GM19324 (cell line): ENCODE data around the gene GAS6.
"Not testable (repeated sequence)": the region's sequence is repeated elsewhere in the genome, so short reads cannot be mapped to it uniquely, and the experiment has no call there.

Experiments
- ATAC-seq: cut with Tn5 transposase; IDR thresholded peaks from one replicate; pipeline ENCODE4 v1.9.1; 2021; ENCODE audit warnings: mild to moderate bottlenecking, moderate library complexity; ENCODE audit not compliant: unreplicated experiment, low FRiP score

GAS6 gene

GRCh38 chr13:113796964-113797676, 66.8 kb downstream of the GAS6 start:
- ATAC-seq = no peak

DNA sequence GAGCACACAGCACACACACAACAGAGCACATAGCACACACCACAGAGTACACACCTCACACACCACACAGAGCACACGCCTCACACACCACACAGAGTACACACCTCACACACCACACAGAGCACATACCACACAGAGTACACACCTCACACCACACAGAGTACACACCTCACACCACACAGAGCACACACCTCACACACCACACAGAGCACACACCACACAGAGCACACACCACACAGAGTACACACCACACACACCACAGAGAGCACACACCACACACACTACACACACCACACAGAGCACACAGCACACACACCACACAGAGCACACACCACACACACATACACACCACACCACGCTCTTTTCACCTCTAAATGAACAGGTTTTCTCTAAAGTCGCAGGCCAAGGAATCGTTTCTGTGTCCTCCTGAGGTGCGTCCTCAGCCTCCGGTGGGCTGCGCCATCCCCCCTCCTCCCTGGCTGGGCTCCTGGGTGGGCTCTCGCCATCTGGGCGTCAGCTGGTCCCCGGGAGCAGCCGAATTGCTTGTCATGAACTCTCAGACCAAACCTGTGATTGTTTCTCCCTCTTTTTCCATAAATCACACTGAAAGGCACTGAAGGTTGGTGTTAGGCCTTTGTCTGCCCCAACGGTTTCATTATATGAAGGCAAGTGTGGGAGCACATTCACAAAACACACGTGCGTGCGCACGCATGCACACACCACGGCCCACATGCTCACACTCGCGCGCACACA, 67.5 kb downstream of the GAS6 start:
- ATAC-seq = no peak

GRCh38 chr13:113795362-113795761, 68.5 kb downstream of the GAS6 start:
- ATAC-seq = not testable (repeated sequence)

DNA sequence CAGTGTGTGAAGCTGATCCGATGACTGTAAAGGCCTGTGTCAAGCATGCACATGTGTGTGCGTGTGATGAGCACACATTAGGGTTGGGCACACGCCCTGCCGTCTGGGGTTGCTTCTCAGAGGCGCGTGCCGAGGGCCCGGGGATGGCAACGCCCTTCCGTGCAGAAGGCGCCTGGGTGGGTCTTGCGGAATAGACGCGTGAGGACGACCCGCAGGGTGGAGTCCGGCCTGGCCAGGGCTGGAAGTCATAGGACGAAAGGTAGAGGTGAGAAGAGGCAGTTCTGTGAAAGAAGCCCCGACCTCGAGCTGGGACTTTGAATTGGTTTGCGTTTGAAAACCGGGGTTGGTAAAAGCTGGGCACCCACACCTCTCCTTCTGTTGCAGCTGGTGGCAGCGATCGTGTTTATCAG, 69.1 kb downstream of the GAS6 start:
- ATAC-seq = no peak

GRCh38 chr13:113794086-113794485, 69.8 kb downstream of the GAS6 start:
- no peak for ATAC-seq

DNA sequence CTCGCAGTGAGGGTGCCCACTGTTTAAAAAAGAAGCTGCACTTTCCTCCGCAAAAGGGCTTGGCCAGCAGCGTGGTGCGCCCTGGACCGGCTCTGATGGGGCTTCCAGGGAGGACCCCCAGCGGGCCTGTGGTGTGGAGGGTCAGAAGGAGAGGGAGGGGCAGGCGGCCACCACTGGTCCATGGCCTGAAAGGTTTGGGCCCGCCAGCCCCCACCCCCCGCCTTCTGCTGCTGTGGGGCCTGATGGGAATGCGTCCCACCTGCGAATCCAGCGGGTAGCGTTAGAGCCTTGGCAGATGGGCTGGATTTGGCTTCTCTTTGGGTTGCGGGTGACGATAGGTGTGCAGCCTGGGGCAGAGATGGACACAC, 70.2 kb downstream of the GAS6 start:
- ATAC-seq = no peak

GRCh38 chr13:113792886-113793717, 70.8 kb downstream of the GAS6 start:
- no peak for ATAC-seq

- no peak for ATAC-seq
These were observed 71.6 kb downstream of the GAS6 start for GRCh38 chr13:113792236-113792770.

DNA sequence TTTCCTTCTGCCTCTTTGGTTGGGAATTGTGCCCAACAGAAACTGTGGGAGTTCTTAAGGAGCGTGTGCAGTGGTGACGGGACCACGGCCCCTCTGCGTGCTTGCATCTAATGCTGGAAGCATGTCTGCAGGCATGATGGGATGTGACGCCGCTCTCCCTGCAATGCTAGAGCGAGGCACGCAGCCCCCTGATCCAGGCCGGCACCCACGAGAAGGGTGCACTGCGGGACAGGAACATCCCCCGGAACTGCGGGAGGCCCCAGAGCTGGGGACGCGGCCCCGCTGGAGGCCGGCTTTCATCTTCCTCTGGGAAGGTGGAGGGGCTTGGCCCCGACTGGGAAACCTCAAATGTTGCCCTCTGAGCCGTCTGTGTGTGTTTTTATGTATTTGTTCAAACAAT, 72.1 kb downstream of the GAS6 start:
- no peak for ATAC-seq

- no peak for ATAC-seq
These were observed 72.7 kb downstream of the GAS6 start for GRCh38 chr13:113791226-113791625.

DNA sequence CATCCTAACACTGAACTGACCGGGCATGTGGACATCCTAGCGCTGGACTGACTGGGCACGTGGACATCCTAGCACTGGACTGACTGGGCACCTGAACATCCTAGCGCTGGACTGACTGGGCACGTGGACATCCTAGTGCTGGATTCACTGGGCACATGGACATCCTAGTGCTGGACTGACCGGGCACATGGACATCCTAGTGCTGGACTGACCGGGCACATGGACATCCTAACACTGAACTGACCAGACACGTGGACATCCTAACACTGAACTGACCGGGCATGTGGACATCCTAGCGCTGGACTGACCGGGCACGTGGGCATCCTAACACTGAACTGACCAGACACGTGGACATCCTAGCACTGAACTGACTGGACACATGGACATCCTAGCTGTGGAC, 73.9 kb downstream of the GAS6 start:
- not testable (repeated sequence) for ATAC-seq

DNA sequence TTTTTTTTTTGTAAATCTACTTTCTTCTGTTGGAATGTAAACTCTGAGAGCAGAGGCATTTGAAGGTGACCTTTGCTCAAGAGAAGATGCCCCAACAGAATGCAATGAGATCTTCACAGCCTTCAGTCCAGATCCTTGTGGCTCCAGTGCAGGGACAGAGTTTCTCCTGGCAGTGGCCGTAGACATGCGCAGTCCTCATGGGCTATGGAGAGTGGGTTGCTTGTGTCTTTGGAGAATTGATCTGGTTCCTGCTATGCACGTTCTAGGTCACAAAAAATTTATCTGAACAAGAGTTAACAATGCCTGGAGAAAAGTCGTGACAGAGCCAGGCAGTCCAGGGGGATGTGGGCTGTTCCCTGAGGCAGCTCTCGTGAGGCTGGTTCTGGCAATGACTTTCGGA, 74.7 kb downstream of the GAS6 start:
- no peak for ATAC-seq

DNA sequence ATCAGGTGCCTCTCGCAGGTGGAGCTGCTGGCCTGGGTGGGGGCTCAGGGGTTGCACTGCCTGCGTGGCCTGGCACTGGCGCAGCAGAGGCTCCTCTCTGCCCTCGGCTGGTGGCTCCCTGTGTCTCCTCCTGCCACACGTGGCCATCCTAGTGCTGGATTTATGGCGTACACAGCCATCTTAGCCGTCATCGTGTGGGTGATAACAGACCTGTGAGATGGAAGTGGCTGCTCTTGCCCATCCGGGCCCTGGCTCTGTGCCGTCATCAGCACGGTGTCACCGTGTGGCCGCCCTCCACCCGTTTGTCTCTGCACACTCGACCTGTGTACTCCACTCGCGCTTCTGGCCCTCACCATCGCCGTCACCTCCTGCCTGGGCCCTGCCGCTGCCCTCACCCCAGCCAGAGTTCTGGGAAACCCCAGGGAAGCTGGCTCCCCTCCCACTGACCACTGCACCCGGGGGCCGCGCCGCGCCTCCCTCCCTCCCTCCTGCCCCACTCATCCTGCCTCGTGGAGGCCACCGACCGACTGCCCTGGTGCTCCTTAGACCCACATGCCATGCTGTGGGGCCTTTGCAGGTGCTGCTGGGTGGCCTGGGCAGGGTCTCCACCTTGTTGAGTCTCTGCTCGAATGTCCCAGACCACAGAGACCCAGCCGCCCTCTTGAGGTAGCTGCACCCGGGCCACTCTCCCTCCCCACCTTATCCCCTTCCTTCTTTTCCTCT, 75.3 kb downstream of the GAS6 start:
- ATAC-seq = no peak

GRCh38 chr13:113787694-113788093, 76.2 kb downstream of the GAS6 start:
- ATAC-seq = no peak

DNA sequence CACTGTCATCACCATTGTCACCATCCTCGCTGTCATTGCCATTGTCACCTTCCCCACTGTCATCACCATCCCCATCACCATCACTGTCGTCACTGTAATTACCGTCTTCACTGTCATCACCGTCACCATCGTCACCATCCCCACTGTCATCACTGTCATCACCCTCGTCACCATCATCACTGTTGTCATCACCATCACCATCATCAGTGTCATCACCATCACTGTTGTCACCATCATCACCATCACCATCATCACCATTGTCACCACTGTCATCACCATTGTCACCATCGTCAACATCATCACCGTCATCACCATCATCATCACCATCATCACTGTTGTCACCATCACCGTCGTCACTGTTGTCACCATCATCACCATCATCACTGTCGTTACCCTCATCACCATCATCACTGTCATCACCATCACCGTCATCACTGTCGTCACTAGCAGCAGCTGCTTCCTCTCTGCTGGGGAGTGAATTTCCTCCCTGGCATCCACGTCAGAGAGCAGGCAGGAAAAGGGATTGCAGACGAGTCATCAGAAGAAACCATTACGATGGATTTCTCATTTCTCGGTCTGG, 77.5 kb downstream of the GAS6 start:
- no peak for ATAC-seq

DNA sequence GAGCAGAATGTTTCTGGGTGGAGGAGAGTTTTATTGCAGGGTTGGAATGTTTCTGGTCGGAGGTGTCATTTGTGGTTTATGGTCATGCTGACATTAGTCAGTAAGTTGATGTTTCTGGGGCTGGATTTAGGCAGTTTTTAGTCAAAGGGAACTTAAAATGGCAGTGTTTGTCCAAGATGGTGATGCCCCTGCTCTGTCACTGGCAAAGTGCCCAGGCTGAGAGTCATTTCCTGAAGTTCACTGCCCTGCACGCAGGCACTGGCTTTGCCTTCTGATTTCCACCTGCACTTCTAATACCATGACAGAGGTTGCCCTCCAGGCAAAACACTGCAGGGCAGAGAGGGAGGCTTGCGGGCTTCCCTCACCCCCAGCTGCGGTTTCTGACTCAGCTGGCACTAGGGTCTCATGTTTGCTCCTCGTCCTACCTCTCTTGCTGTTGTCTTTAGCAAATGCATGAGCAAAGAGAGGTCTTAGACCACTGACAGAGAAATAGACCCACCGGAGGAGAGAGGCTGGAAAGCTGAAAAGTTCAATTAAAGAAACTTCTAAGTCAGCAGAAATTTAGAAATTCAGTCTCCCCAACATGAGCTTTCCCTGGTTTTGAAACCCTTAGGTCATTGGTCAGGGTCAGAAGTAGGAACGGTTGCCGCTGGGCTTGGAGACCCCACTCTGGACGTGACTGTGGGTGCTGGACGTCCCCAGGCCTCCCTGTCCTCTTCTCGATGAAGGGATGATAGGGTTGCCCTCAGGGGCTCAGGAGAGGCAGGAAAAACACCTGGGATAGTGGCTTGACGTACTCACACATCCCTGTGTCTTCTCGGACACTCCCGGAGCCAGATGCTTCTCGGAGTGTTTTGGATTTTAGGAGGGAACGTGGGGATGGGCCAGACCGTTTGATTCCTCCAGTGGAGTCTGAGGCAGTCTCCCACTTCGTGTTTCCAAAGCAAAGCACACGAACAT, 78.5 kb downstream of the GAS6 start:
- no peak for ATAC-seq

DNA sequence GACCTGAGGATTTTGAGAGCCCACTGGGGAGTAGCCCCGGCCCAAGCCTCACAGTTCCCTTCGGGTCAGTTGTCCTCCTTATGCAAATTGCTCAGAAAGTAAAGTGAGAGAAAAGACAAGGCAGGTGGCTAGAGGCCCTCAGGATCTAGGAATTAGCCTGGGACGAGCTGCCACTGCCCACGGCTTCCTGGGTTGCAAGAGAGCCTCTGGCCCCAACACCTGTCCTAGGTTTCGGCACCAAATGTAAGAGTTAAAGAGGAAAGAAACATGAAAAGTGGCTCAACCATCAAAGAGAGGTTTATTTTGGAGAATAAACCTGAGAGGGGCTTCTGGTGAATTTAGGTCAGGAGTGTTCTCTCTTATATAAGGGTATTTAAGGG, 79.2 kb downstream of the GAS6 start:
- ATAC-seq = no peak

- ATAC-seq = no peak
These were observed 79.8 kb downstream of the GAS6 start for GRCh38 chr13:113783966-113784644.
